Measurements from ENCODE around the gene CKS1B.

DNA sequence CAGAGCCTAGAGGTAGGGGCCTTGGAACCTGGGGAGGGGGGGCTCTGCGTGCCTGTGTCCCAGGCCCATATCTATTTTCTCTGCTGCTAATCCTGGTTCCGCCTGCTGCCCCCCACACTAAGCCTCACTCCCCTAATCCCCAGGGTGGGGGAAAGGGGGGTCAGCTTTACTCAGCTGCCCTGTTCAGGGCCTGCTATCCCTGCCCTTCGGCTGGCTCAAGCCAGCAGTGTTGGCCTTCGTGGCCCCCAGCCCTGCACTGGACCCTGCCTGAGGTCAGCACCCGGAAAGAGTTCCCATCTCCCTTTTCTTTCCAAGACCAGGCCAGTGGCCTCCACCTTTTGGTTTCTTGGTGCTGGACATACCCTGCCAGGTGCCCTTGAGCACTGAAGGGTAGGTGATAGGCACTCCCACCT, 36.5 kb downstream of the CKS1B start:
- TF ChIP-seq, protein P1, sequence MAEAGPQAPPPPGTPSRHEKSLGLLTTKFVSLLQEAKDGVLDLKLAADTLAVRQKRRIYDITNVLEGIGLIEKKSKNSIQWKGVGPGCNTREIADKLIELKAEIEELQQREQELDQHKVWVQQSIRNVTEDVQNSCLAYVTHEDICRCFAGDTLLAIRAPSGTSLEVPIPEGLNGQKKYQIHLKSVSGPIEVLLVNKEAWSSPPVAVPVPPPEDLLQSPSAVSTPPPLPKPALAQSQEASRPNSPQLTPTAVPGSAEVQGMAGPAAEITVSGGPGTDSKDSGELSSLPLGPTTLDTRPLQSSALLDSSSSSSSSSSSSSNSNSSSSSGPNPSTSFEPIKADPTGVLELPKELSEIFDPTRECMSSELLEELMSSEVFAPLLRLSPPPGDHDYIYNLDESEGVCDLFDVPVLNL (CRISPR knock-in tag; IDR thresholded peaks at IDR 0.05; ENCODE audit: borderline replicate concordance, low read depth) = no peak
- TF ChIP-seq IRF2 (CRISPR knock-in tag; IDR thresholded peaks at IDR 0.05; ENCODE audit: borderline replicate concordance, low read depth) = no peak
- no peak for TF ChIP-seq ATF3 (CRISPR knock-in tag; conservative IDR thresholded peaks at IDR 0.05)
- no peak for TF ChIP-seq NFYB (CRISPR knock-in tag; conservative IDR thresholded peaks at IDR 0.05; ENCODE audit: low read depth)
- TF ChIP-seq ZNF423 (CRISPR knock-in tag; IDR thresholded peaks at IDR 0.05) = no peak
- TF ChIP-seq, protein P2, sequence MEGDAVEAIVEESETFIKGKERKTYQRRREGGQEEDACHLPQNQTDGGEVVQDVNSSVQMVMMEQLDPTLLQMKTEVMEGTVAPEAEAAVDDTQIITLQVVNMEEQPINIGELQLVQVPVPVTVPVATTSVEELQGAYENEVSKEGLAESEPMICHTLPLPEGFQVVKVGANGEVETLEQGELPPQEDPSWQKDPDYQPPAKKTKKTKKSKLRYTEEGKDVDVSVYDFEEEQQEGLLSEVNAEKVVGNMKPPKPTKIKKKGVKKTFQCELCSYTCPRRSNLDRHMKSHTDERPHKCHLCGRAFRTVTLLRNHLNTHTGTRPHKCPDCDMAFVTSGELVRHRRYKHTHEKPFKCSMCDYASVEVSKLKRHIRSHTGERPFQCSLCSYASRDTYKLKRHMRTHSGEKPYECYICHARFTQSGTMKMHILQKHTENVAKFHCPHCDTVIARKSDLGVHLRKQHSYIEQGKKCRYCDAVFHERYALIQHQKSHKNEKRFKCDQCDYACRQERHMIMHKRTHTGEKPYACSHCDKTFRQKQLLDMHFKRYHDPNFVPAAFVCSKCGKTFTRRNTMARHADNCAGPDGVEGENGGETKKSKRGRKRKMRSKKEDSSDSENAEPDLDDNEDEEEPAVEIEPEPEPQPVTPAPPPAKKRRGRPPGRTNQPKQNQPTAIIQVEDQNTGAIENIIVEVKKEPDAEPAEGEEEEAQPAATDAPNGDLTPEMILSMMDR (IDR thresholded peaks at IDR 0.05) = no peak
- TF ChIP-seq ATF1 (CRISPR knock-in tag; IDR thresholded peaks at IDR 0.05) = no peak
- TF ChIP-seq AFF4 (CRISPR knock-in tag; IDR thresholded peaks at IDR 0.05; ENCODE audit: borderline replicate concordance) = no peak
- TF ChIP-seq CREB1 (CRISPR knock-in tag; IDR thresholded peaks at IDR 0.05) = no peak
